HG02884 (cell line): ENCODE measurements around the gene BRD4.

ENCODE experiments used
- ATAC-seq: cut with Tn5 transposase; IDR thresholded peaks from one replicate; pipeline ENCODE4 v1.9.1; 2021; ENCODE audit warnings: mild to moderate bottlenecking, moderate library complexity; ENCODE audit not compliant: unreplicated experiment

Gene BRD4

GRCh38 chr19:15291548-15292021 lies 40.8 kb downstream of the BRD4 start:
- no peak for ATAC-seq

GRCh38 chr19:15291089-15291488 lies 41.2 kb downstream of the BRD4 start:
- ATAC-seq, result no peak

- ATAC-seq, result no peak
Measured at GRCh38 chr19:15290166-15290565, 42.2 kb downstream of the BRD4 start.

GRCh38 chr19:15289673-15290072 lies 42.7 kb downstream of the BRD4 start:
- no peak for ATAC-seq

GRCh38 chr19:15288146-15288963 lies 44.0 kb downstream of the BRD4 start:
- no peak for ATAC-seq

GRCh38 chr19:15287496-15287895 lies 44.8 kb downstream of the BRD4 start:
- no peak for ATAC-seq

- no peak for ATAC-seq
Measured at GRCh38 chr19:15286688-15287365, 45.5 kb downstream of the BRD4 start.

GRCh38 chr19:15285896-15286591 lies 46.3 kb downstream of the BRD4 start:
- no peak for ATAC-seq

GRCh38 chr19:15284896-15285295 lies 47.4 kb downstream of the BRD4 start:
- ATAC-seq, result no peak

- ATAC-seq, result no peak
Measured at GRCh38 chr19:15284091-15284490, 48.2 kb downstream of the BRD4 start.

GRCh38 chr19:15283141-15283883 lies 49.0 kb downstream of the BRD4 start:
- no peak for ATAC-seq

- no peak for ATAC-seq
Measured at GRCh38 chr19:15282311-15282705, 50.0 kb downstream of the BRD4 start.

GRCh38 chr19:15280915-15281683 lies 51.2 kb downstream of the BRD4 start:
- ATAC-seq, result no peak

GRCh38 chr19:15280048-15280725 lies 52.2 kb downstream of the BRD4 start:
- ATAC-seq, result no peak

- no peak for ATAC-seq
Measured at GRCh38 chr19:15279326-15279904, 52.9 kb downstream of the BRD4 start.

- no peak for ATAC-seq
Measured at GRCh38 chr19:15276620-15277215, 55.6 kb downstream of the BRD4 start.

- ATAC-seq, result no peak
Measured at GRCh38 chr19:15274477-15274876, 57.9 kb downstream of the BRD4 start.

GRCh38 chr19:15269806-15270205 lies 62.5 kb downstream of the BRD4 start:
- ATAC-seq, result no peak

- ATAC-seq, result no peak
Measured at GRCh38 chr19:15268928-15269253, 63.4 kb downstream of the BRD4 start.
